ENCODE results near the gene LSS.
"Not testable (repeated sequence)": the region's sequence is repeated elsewhere in the genome, so short reads cannot be mapped to it uniquely, and the experiment has no call there.

The LSS gene

DNA sequence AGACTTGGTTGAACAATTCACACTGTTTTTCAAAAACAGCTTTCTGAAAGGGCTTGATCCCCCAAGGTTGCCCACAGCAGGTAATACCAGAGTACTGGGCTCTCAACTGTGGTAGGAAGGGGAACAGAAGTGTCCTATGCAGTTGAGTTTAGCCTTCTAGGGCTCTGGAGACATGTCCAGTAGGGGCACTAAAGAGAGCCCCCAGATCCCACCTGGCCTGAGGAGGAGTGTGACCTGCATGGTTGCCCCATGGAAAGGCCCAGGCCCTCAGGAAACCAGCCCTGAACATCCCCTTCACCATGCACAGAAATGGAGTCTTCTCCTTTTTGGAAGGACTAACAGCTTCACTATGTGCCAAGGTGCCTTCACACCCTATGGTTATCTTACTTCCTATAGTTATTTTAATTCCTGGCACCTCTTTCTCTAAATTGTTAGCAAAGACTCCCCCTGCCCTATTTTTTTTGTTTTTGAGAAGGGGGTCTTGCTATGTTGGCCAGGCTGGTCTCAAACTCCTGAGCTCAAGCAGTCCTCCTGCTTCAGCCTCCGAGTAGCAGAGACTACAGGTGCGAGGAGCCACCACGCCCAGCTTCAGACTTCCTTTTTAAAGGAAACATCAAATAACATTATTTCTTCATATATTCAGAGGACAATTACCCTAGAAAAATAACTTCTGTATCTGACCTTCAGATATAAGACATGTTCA, 16.8 kb upstream of the LSS start:
- H3K4me1 ChIP-seq (ENCODE audit: control insufficient read depth in 1 of 2, insufficient read depth in 1 of 2, low read depth in 1 of 2, low read length in 1 of 2): no peaks in the 10 kb centered on the region
- no peak overlapping the region for H3K27ac ChIP-seq
- no peaks in the 10 kb centered on the region for H3K9me3 ChIP-seq
- H3K36me3 ChIP-seq: peaks cover 95% of the 10 kb centered on the region
- no peaks in the 10 kb centered on the region for H3K27me3 ChIP-seq
- TF ChIP-seq, protein P1, sequence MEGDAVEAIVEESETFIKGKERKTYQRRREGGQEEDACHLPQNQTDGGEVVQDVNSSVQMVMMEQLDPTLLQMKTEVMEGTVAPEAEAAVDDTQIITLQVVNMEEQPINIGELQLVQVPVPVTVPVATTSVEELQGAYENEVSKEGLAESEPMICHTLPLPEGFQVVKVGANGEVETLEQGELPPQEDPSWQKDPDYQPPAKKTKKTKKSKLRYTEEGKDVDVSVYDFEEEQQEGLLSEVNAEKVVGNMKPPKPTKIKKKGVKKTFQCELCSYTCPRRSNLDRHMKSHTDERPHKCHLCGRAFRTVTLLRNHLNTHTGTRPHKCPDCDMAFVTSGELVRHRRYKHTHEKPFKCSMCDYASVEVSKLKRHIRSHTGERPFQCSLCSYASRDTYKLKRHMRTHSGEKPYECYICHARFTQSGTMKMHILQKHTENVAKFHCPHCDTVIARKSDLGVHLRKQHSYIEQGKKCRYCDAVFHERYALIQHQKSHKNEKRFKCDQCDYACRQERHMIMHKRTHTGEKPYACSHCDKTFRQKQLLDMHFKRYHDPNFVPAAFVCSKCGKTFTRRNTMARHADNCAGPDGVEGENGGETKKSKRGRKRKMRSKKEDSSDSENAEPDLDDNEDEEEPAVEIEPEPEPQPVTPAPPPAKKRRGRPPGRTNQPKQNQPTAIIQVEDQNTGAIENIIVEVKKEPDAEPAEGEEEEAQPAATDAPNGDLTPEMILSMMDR (IDR thresholded peaks at IDR 0.05): no peak
- H3K4me3 ChIP-seq (ENCODE audit: low read depth in 1 of 2, low read length in 1 of 2): no peak overlapping the region

DNA sequence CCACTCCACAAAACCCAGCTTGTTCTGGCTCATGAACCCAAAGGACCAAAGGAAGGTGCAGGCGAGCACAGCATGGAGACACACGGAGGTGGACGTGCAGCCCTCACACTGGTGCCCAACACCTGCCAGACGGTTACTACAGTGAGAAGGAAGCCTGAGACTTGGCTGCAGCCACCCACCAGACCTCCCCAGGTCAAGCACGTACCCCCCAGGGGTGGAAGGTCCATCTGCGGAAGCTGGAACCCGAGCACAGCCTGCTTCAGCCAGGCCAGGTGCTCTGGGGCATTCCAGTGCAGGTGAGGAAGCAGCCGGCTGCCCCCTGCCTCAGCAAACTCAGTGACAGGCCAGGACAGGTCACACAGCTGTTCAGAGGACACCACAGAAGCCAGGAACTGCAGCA, 16.0 kb upstream of the LSS start:
- no peak overlapping the region for H3K4me3 ChIP-seq (ENCODE audit: low read depth in 1 of 2, low read length in 1 of 2)
- H3K4me1 ChIP-seq (ENCODE audit: control insufficient read depth in 1 of 2, insufficient read depth in 1 of 2, low read depth in 1 of 2, low read length in 1 of 2): no peaks in the 10 kb centered on the region
- TF ChIP-seq, protein P1 (IDR thresholded peaks at IDR 0.05): no peak
- peaks cover 95% of the 10 kb centered on the region for H3K36me3 ChIP-seq
- H3K27me3 ChIP-seq: no peaks in the 10 kb centered on the region
- H3K27ac ChIP-seq: no peak overlapping the region
- H3K9me3 ChIP-seq: no peaks in the 10 kb centered on the region

DNA sequence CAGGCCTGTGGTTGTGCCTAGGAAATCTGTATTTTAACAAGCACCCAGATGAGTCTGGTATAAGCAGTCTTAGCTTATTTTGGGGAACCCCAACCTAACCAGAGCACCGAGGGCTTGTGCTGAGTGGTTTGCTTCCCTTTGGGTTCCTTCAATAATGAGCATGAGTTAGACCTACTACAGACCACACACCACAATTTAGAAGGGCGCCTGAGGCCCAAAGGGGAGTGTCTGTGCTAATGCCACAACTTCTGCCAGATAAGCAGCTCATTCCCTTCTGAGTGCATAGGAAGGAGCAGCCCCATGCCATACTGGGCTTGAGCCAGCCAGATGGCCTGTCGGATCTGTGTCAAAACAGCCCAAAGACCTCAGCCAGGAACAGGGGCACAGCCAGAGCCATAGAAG, 15.4 kb upstream of the LSS start:
- peaks cover 95% of the 10 kb centered on the region for H3K36me3 ChIP-seq
- no peak overlapping the region for H3K4me3 ChIP-seq (ENCODE audit: low read depth in 1 of 2, low read length in 1 of 2)
- H3K27ac ChIP-seq: no peak overlapping the region
- H3K9me3 ChIP-seq: no peaks in the 10 kb centered on the region
- H3K4me1 ChIP-seq (ENCODE audit: control insufficient read depth in 1 of 2, insufficient read depth in 1 of 2, low read depth in 1 of 2, low read length in 1 of 2): no peaks in the 10 kb centered on the region
- TF ChIP-seq, protein P1 (IDR thresholded peaks at IDR 0.05): no peak
- H3K27me3 ChIP-seq: no peaks in the 10 kb centered on the region

DNA sequence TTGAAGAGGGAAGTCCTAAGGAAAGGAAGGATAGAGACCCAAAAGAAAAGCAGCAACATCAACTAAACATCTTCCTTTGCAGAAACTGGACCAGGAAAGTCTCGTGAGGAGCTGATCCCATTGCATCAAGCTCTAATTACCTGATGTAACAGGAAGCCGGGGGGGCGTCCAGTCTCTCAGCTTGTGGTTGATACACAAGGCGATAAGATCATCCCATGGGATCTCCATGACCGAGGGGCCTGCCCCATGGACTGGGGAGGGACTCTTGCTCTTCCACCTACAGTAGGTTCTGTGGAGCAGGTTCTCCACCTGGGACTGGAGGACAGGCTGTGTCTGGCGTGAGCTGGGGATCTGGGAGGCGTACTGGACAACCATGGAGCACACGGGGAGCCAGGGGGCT, 14.8 kb upstream of the LSS start:
- Histone ChIP-seq H3K36me3 (peaks cover 99% of the 10 kb centered on the region), H3K27ac (no peak overlapping the region), H3K4me3 (ENCODE audit: low read depth in 1 of 2, low read length in 1 of 2) (no peak overlapping the region), H3K4me1 (ENCODE audit: control insufficient read depth in 1 of 2, insufficient read depth in 1 of 2, low read depth in 1 of 2, low read length in 1 of 2) (no peaks in the 10 kb centered on the region), H3K27me3 (no peaks in the 10 kb centered on the region), H3K9me3 (no peaks in the 10 kb centered on the region)
- TF ChIP-seq, protein P1 (IDR thresholded peaks at IDR 0.05): no peak

DNA sequence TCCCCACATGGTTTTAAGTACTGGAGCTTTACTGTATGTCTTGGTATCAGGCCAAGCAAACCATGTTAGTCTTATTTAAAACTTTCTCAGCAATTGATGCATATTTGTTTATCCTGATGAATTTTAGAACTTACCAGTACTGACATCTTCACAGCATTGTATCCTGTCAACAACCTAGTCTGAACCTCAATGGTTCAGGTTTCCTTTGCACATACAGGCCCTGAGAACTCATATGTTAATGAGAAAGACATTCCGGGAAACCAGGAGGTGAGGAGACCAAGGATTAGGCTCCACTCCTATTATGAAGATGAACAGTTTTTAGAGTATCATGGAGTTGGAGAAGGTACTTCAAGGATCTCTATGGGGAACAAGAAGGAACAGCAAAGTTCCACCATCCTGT, 13.0 kb upstream of the LSS start:
- not testable (repeated sequence) for H3K27ac ChIP-seq

DNA sequence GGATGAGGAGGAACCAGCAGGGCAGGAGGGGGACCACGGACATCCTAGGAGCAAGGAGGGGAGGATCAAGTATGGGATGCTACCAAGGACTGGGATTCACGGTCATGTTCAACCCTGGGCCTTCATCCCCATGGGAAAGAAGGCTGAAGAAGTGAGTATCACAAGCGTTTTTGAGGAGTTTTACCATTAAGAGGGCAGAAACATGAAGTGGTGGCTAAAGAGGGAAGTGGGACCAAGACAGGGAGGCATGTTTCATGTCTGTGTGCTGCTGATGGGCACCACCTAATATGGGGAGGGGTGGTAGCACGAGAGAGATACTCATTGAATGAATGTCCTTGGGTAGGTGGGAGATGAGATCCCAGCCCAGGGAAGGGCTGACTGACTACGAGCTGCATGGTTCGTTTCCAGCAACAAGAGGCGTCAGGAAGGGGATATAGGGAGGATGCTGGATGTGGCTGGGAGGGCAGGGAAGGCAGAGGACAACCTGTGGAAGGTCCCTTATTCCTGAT, 11.3 kb upstream of the LSS start:
- Histone ChIP-seq H3K36me3 (peaks cover 93% of the 10 kb centered on the region), H3K27me3 (no peaks in the 10 kb centered on the region), H3K4me3 (ENCODE audit: low read depth in 1 of 2, low read length in 1 of 2) (no peak overlapping the region), H3K4me1 (ENCODE audit: control insufficient read depth in 1 of 2, insufficient read depth in 1 of 2, low read depth in 1 of 2, low read length in 1 of 2) (no peaks in the 10 kb centered on the region), H3K27ac (no peak overlapping the region), H3K9me3 (no peaks in the 10 kb centered on the region)
- TF ChIP-seq, protein P1 (IDR thresholded peaks at IDR 0.05): no peak

More for the DNA sequence above, 13.0 kb upstream of the LSS start:
- H3K4me3 ChIP-seq (ENCODE audit: low read depth in 1 of 2, low read length in 1 of 2); H3K27me3 ChIP-seq; H3K9me3 ChIP-seq; H3K4me1 ChIP-seq (ENCODE audit: control insufficient read depth in 1 of 2, insufficient read depth in 1 of 2, low read depth in 1 of 2, low read length in 1 of 2): not testable (repeated sequence)
- H3K36me3 ChIP-seq: peaks cover 93% of the 10 kb centered on the region
